Bronchial epithelial cell (primary cell): Measurements from ENCODE around the gene PRKCQ. TPM values are rescaled to one million over a fixed set of nuclear protein-coding genes. Genes with fewer than 3 reads are reported as not detected.
A peak's percentile ranks its signal among the peaks of the same experiment; 100 is the strongest.

Source experiments
- DNase-seq: peaks from one replicate; pipeline ENCODE4 v3.0.0-alpha.2; 2010; ENCODE audit warnings: low read depth
- FAIRE-seq: peaks from 2 replicates; lab custom pipeline; 2011; peaks lifted over from hg19 to GRCh38; lab: Jason Lieb, UNC
- H3K27me3 ChIP-seq: 2 replicates; pipeline ENCODE4 v1.5.1; 2011; ENCODE audit warnings: low read length; ENCODE audit not compliant: control insufficient read depth, insufficient read depth
- H3K36me3 ChIP-seq: 2 replicates; pipeline ENCODE4 v1.5.1; 2011; ENCODE audit warnings: low read length; ENCODE audit not compliant: control insufficient read depth, insufficient read depth
- H3K4me3 ChIP-seq: 2 replicates; pipeline ENCODE4 v1.5.1; 2011; ENCODE audit warnings: mild to moderate bottlenecking, low read depth, low read length, control low read depth
- CTCF ChIP-seq: IDR thresholded peaks from 2 replicates; pipeline ENCODE4 v1.5.1; 2011; ENCODE audit warnings: mild to moderate bottlenecking, moderate library complexity, low read length, control low read depth, inconsistent platforms; ENCODE audit not compliant: insufficient read depth, severe bottlenecking
- total RNA-seq: library from RNA; depleted of rRNA; stranded (reverse); fragments of >200 nt; gene quantifications from 2 replicates; pipeline ENCODE4 v1.2.1, GENCODE V29; 2014

PRKCQ gene
- total RNA-seq, 1 donor from 2014 or later, result 2.1 TPM

GRCh38 chr10:6576326-6576725 lies 3.8 kb downstream of the PRKCQ start:
- FAIRE-seq, result no peak
- TF ChIP-seq CTCF, result no peak
- no peak for DNase-seq
- no peaks in the 10 kb centered on the region for H3K27me3 ChIP-seq
- H3K4me3 ChIP-seq, result no peak overlapping the region
- H3K36me3 ChIP-seq, result no peaks in the 10 kb centered on the region

GRCh38 chr10:6574664-6575176 lies 5.4 kb downstream of the PRKCQ start:
- DNase-seq (no peak), FAIRE-seq (peak; percentile 82)
- no peak for TF ChIP-seq CTCF
- no peaks in the 10 kb centered on the region for H3K36me3 ChIP-seq
- H3K4me3 ChIP-seq, result no peak overlapping the region
- no peaks in the 10 kb centered on the region for H3K27me3 ChIP-seq

- FAIRE-seq, result no peak
- Histone ChIP-seq H3K27me3 (no peaks in the 10 kb centered on the region), H3K4me3 (no peak overlapping the region), H3K36me3 (no peaks in the 10 kb centered on the region)
- no peak for TF ChIP-seq CTCF
- DNase-seq, result no peak
Observed at GRCh38 chr10:6570893-6571292, 9.2 kb downstream of the PRKCQ start.

GRCh38 chr10:6569259-6569658 lies 10.8 kb downstream of the PRKCQ start:
- Histone ChIP-seq H3K27me3 (no peaks in the 10 kb centered on the region), H3K4me3 (no peak overlapping the region), H3K36me3 (no peaks in the 10 kb centered on the region)
- DNase-seq, result no peak
- no peak for TF ChIP-seq CTCF
- no peak for FAIRE-seq

GRCh38 chr10:6567884-6568283 lies 12.2 kb downstream of the PRKCQ start:
- no peak overlapping the region for H3K4me3 ChIP-seq
- no peak for FAIRE-seq
- H3K27me3 ChIP-seq, result no peaks in the 10 kb centered on the region
- DNase-seq, result no peak
- H3K36me3 ChIP-seq, result no peaks in the 10 kb centered on the region
- no peak for TF ChIP-seq CTCF

GRCh38 chr10:6567203-6567703 lies 12.8 kb downstream of the PRKCQ start:
- Histone ChIP-seq H3K36me3 (no peaks in the 10 kb centered on the region), H3K27me3 (no peaks in the 10 kb centered on the region), H3K4me3 (no peak overlapping the region)
- FAIRE-seq, result no peak
- DNase-seq, result no peak
- TF ChIP-seq CTCF, result no peak
